ENCODE results near the gene WDR88.

WDR88 gene

GRCh38 chr19:33208904-33209849 lies 77.3 kb downstream of the WDR88 start:
- TF ChIP-seq, protein P1, sequence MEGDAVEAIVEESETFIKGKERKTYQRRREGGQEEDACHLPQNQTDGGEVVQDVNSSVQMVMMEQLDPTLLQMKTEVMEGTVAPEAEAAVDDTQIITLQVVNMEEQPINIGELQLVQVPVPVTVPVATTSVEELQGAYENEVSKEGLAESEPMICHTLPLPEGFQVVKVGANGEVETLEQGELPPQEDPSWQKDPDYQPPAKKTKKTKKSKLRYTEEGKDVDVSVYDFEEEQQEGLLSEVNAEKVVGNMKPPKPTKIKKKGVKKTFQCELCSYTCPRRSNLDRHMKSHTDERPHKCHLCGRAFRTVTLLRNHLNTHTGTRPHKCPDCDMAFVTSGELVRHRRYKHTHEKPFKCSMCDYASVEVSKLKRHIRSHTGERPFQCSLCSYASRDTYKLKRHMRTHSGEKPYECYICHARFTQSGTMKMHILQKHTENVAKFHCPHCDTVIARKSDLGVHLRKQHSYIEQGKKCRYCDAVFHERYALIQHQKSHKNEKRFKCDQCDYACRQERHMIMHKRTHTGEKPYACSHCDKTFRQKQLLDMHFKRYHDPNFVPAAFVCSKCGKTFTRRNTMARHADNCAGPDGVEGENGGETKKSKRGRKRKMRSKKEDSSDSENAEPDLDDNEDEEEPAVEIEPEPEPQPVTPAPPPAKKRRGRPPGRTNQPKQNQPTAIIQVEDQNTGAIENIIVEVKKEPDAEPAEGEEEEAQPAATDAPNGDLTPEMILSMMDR (IDR thresholded peaks at IDR 0.05), result no peak

- TF ChIP-seq, protein P1 (IDR thresholded peaks at IDR 0.05), result no peak
These were observed 78.5 kb downstream of the WDR88 start for GRCh38 chr19:33210266-33210940.

- TF ChIP-seq, protein P1 (IDR thresholded peaks at IDR 0.05), result no peak
These were observed 80.0 kb downstream of the WDR88 start for GRCh38 chr19:33211794-33212435.

DNA sequence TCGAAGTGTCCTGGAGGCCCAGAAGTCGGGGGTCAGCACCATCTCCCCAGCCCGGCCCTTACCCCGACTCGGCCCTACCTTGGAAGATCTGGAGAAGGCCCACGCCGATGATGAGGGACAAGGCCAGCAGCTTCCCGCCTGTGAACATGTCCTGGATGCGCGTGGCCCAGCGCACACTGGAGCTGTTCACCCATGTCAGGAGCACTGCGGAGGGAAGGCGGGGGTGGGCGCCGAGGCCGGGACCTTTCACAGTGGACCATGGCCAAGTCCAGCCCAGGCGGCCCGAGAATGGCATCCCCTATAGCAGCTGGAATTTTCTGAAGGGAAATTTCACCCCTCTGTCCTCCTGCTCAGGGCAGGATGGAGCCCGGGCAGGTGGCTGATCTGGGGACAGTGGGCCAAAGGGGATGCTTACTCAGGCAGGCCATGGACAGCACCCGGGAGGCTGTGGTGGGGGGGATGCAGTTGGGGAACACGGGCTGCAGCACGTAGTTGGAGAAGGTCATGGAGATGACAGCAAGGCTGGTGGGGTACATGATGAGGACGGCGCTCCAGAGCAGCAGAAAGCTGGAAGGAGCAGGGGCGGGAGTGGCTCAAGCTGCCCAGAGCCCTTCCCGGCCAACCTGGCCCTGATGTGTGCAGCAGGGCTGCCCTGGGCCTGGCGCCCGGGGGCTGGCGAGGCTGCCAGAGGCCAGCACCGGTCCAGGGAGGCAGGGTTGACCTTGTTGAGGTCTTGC lies 80.7 kb downstream of the WDR88 start:
- TF ChIP-seq, protein P1 (IDR thresholded peaks at IDR 0.05), result no peak

- TF ChIP-seq, protein P1 (IDR thresholded peaks at IDR 0.05), result 0 out of 2 replicates have a peak, but pooled peaks have one; percentile 26
These were observed 82.7 kb downstream of the WDR88 start for GRCh38 chr19:33214596-33214995.

GRCh38 chr19:33215438-33216197 lies 83.7 kb downstream of the WDR88 start:
- TF ChIP-seq, protein P1 (IDR thresholded peaks at IDR 0.05), result no peak

All from LNCAP (cell line).